ENCODE measurements around the gene CRMP1.

DNA sequence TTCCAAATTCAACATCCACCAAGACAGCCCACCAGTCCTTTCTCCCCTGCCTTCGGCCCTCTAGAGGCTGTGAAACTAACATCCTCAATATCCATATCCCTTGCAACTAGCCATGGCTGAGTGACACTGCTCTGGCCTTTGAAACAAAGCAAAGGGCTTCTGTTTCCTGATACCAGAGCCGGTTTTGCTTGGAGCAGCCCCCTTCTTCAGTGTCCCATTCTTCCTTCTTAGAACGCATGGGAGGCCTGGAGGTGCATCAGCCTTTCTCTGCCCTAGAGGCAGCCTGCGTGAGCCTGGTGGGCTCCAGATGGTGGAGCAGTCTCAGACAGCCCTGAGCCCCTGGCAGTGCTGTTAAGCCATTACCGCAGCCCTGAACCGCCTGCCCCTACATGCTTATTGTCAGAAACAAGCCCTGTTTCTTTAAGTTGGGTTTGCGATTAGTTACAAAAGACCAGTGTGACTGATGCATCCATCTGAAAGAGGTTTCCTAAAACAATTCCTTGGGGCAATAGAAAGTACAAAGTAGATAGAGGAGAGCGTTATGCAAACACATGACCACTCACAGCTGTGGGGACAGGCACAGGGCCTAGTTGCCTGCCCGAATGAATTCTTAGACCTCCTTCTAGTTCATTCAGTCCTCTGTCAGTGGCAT, 107.8 kb downstream of the CRMP1 start:
- TF ChIP-seq CTCF (IDR thresholded peaks at IDR 0.05), result no peak
- TF ChIP-seq POLR2A (IDR thresholded peaks at IDR 0.05), result no peak
